Right cardiac atrium (tissue), 5 donors: Measurements from ENCODE around the gene PAQR7. TPM values are rescaled to one million over a fixed set of nuclear protein-coding genes. Genes with fewer than 3 reads are reported as not detected.

ENCODE experiments used
- ATAC-seq, 2 donors: fragments of 200-7000 bp; cut with Tn5 transposase; one replicate each; pipeline versions ENCODE4 v1.8.0 to v1.9.1; 2020; ENCODE audit warnings: moderate library complexity in 2 of 2, mild to moderate bottlenecking in 1 of 2
- DNase-seq, 3 donors: peaks; one replicate each; pipeline ENCODE4 v3.0.0-alpha.2; 2020
- H3K27ac ChIP-seq: one replicate; pipeline ENCODE4 v1.5.1; 2013; ENCODE audit warnings: mild to moderate bottlenecking, low read length, control low read depth, moderate library complexity
- H3K27me3 ChIP-seq: one replicate; pipeline ENCODE4 v1.6.1; 2013; ENCODE audit not compliant: control insufficient read depth, insufficient read depth
- H3K4me1 ChIP-seq: one replicate; pipeline ENCODE4 v1.6.1; 2013; ENCODE audit warnings: low read length; ENCODE audit not compliant: control insufficient read depth, insufficient read depth
- H3K4me3 ChIP-seq: one replicate; pipeline ENCODE4 v1.5.1; 2013; ENCODE audit warnings: low read length, control low read depth
- H3K9me3 ChIP-seq: one replicate; pipeline ENCODE4 v1.6.1; 2013; ENCODE audit warnings: low read length; ENCODE audit not compliant: control insufficient read depth
- WGBS: extraction: QIAGEN DNeasy Blood & Tissue Kit; methylation state at CpG from one replicate; pipeline ENCODE4 v1.1.7; 2013; 5-methylcytosine and 5-hydroxymethylcytosine counted together
- intact Hi-C, 4 donors: fragments of 100-400 bp; cut with DNase I; formaldehyde crosslinking; loops; one replicate each; pipeline versions ENCODE4 v1.11.0 to v1.14.0; 2022 to 2023
- polyA plus RNA-seq: library from polyadenylated mRNA; stranded (reverse); fragments of 200-250 nt; gene quantifications from one replicate; pipeline ENCODE4 v1.2.3, GENCODE V29; 2013
- total RNA-seq, 4 donors: library from RNA; stranded (reverse); fragmentation: NEBNext Ultra II Directional; extraction: Animal tissue kit (Norgen Biotek cat#: 25700); gene quantifications; one replicate each; pipeline ENCODE4 v1.2.1, GENCODE V29; 2021
- donor health status: healthy with polysubstance abuse.
- donor health status: DM: no; HTN: yes; CAD: no.
- donor health status: DM: no; HTN: no; CAD: no.
- donor health status: DM: no; HTN: yes; CAD: no; lungs with severe emphysema.
- donor health status: DM: yes; HTN: yes; CAD: no.

The PAQR7 gene
- total and polyA plus RNA-seq, 5 donors: 1.5 to 3.1 (median 2.8) TPM

GRCh38 chr1:25873120-25873519 lies 2.4 kb downstream of the PAQR7 start:
- WGBS: 75% methylated on average over 3 of the region's 3 CpGs
- peak in 1 of 3 donors; percentile 53 for DNase-seq

GRCh38 chr1:25872713-25873112 lies 2.8 kb downstream of the PAQR7 start:
- Histone ChIP-seq H3K4me3 (no peak overlapping the region), H3K27me3 (no peaks in the 10 kb centered on the region), H3K27ac (no peak overlapping the region), H3K4me1 (peaks cover 4% of the 10 kb centered on the region), H3K9me3 (no peaks in the 10 kb centered on the region)
- WGBS: 67% methylated on average over 2 of the region's 2 CpGs
- intact Hi-C loops: no loop called here
- ATAC-seq (no peak), DNase-seq (no peak)

More at GRCh38 chr1:25873120-25873519, 2.4 kb downstream of the PAQR7 start:
- ATAC-seq: no peak
- no peaks in the 10 kb centered on the region for H3K27me3 ChIP-seq
- no peak overlapping the region for H3K27ac ChIP-seq
- no peak overlapping the region for H3K4me3 ChIP-seq
- intact Hi-C loops: no loop called here
- H3K4me1 ChIP-seq: peaks cover 4% of the 10 kb centered on the region
- no peaks in the 10 kb centered on the region for H3K9me3 ChIP-seq

GRCh38 chr1:25871704-25872494 lies 3.6 kb downstream of the PAQR7 start:
- Histone ChIP-seq H3K4me3 (no peak overlapping the region), H3K4me1 (peaks cover 4% of the 10 kb centered on the region), H3K9me3 (no peaks in the 10 kb centered on the region), H3K27ac (no peak overlapping the region), H3K27me3 (no peaks in the 10 kb centered on the region)
- 79% methylated on average over 9 of the region's 9 CpGs for WGBS
- DNase-seq (no peak), ATAC-seq (no peak)
- intact Hi-C loops: no loop called here

GRCh38 chr1:25871086-25871703 lies 4.3 kb downstream of the PAQR7 start:
- H3K9me3 ChIP-seq: no peaks in the 10 kb centered on the region
- ATAC-seq (no peak), DNase-seq (no peak)
- 28% methylated on average over 5 of the region's 5 CpGs for WGBS
- H3K4me3 ChIP-seq: no peak overlapping the region
- no peaks in the 10 kb centered on the region for H3K27me3 ChIP-seq
- no peak overlapping the region for H3K27ac ChIP-seq
- H3K4me1 ChIP-seq: peaks cover 4% of the 10 kb centered on the region
- intact Hi-C loops: no loop called here

- intact Hi-C loops: no loop called here
- no peak for DNase-seq
- no peaks in the 10 kb centered on the region for H3K9me3 ChIP-seq
- H3K4me1 ChIP-seq: peaks cover 4% of the 10 kb centered on the region
- H3K27ac ChIP-seq: no peak overlapping the region
- no peaks in the 10 kb centered on the region for H3K27me3 ChIP-seq
- no peak for ATAC-seq
- 82% methylated on average over 1 of the region's 1 CpG for WGBS
- H3K4me3 ChIP-seq: no peak overlapping the region
These were observed 4.9 kb downstream of the PAQR7 start for GRCh38 chr1:25870614-25871013.

GRCh38 chr1:25869909-25870606 lies 5.5 kb downstream of the PAQR7 start:
- Histone ChIP-seq H3K27me3 (no peaks in the 10 kb centered on the region), H3K4me3 (no peak overlapping the region), H3K9me3 (no peaks in the 10 kb centered on the region), H3K4me1 (peaks cover 4% of the 10 kb centered on the region), H3K27ac (no peak overlapping the region)
- DNase-seq (peak in 1 of 3 donors; percentile 48), ATAC-seq (no peak)
- WGBS: 89% methylated on average over 6 of the region's 6 CpGs
- intact Hi-C loops: no loop called here

- Histone ChIP-seq H3K9me3 (no peaks in the 10 kb centered on the region), H3K4me3 (no peak overlapping the region), H3K4me1 (peaks cover 2% of the 10 kb centered on the region), H3K27ac (no peak overlapping the region), H3K27me3 (no peaks in the 10 kb centered on the region)
- DNase-seq: no peak
- WGBS: 79% methylated on average over 9 of the region's 9 CpGs
- no peak for ATAC-seq
- intact Hi-C loops: no loop called here
These were observed 8.1 kb downstream of the PAQR7 start for GRCh38 chr1:25867210-25867991.

- no peak overlapping the region for H3K4me3 ChIP-seq
- no peak for DNase-seq
- no peaks in the 10 kb centered on the region for H3K4me1 ChIP-seq
- WGBS: 92% methylated on average over 1 of the region's 1 CpG
- no peak for ATAC-seq
- H3K27ac ChIP-seq: no peak overlapping the region
- no peaks in the 10 kb centered on the region for H3K9me3 ChIP-seq
- intact Hi-C loops: no loop called here
- no peaks in the 10 kb centered on the region for H3K27me3 ChIP-seq
These were observed 9.2 kb downstream of the PAQR7 start for GRCh38 chr1:25866288-25866687.

- H3K4me1 ChIP-seq: no peaks in the 10 kb centered on the region
- no peaks in the 10 kb centered on the region for H3K27me3 ChIP-seq
- DNase-seq (no peak), ATAC-seq (no peak)
- 90% methylated on average over 3 of the region's 3 CpGs for WGBS
- intact Hi-C loops: no loop called here
- H3K4me3 ChIP-seq: no peak overlapping the region
- H3K27ac ChIP-seq: no peak overlapping the region
- no peaks in the 10 kb centered on the region for H3K9me3 ChIP-seq
These were observed 11.1 kb downstream of the PAQR7 start for GRCh38 chr1:25864434-25864833.

GRCh38 chr1:25863486-25864262 lies 11.8 kb downstream of the PAQR7 start:
- no peaks in the 10 kb centered on the region for H3K4me1 ChIP-seq
- ATAC-seq: no peak
- intact Hi-C loops: no loop called here
- H3K9me3 ChIP-seq: no peaks in the 10 kb centered on the region
- no peak overlapping the region for H3K27ac ChIP-seq
- H3K4me3 ChIP-seq: no peak overlapping the region
- 92% methylated on average over 25 of the region's 25 CpGs for WGBS
- DNase-seq: peak in 1 of 3 donors; percentile 45
- no peaks in the 10 kb centered on the region for H3K27me3 ChIP-seq
